Measurements from ENCODE around the gene BMAL1. TPM values are rescaled to one million over a fixed set of nuclear protein-coding genes. Genes with fewer than 3 reads are reported as not detected.

Gene BMAL1
- total RNA-seq, 1 experiment from 2014 or later = 3.3 TPM

DNA sequence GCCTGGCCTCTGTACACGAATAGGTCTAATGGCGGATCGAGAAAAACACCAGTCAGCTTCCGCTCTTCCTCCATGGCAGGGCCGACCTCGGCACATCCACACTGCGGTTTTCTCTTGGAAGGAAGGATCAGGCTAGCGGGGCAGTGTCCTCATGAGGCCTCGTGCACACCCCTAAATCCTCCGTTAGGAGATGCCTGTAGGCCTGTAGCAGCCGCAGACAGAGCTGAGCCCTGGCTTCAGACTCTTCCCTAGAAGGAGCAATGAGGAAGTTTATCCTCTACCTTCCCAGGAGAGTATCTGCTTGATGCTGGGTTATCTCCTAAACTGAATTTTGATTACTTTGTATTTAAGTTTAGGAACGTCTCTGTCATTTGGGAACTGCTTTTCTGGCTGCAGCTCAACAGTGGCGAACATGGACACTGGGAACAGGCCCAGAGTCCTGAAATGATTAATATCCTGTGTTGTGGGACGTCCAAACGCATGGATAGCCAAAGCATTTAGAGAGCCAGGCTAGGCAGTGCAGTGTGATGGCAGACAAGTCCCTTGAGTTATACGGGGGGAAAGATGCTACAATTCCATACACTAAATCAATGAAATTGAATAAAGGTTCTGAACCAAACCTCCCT lies 16.5 kb upstream of the BMAL1 start:
- H4K8ac ChIP-seq (replicated peaks; ENCODE audit: insufficient read length, low read depth, low read length) = no peak overlapping the region
- H3K14ac ChIP-seq (ENCODE audit: insufficient read depth, low read length) = no peak overlapping the region
- Mint-ChIP-seq H3K27me3 (ENCODE audit: low read depth) (no peaks in the 10 kb centered on the region; the same call in none of the 2 replicates), H3K9me3 (no peaks in the 10 kb centered on the region), H3K36me3 (ENCODE audit: insufficient read depth in 1 of 3, low read depth in 3 of 3) (no peaks in the 10 kb centered on the region), H3K27ac (peak overlapping the region in 1 of 3 experiments; percentile 15; a peak in 2 of 7 replicates), H3K4me3 (no peak overlapping the region), H3K4me1 (peaks cover 40 to 50% of the 10 kb centered on the region in 2 experiments)
- no CpG with 5 or more reads among the region's 16 CpGs for WGBS (ENCODE audit: extremely low coverage, insufficient read length, low lambda C conversion rate)
- TF ChIP-seq CTCF (conservative IDR thresholded peaks at IDR 0.05) = no peak
- H3K18ac ChIP-seq (ENCODE audit: insufficient read length, low read depth, low read length) = no peak overlapping the region
- H2BK5ac ChIP-seq (ENCODE audit: insufficient read length, low read length) = no peak overlapping the region
- H4K5ac ChIP-seq (ENCODE audit: insufficient read length, low read depth, low read length) = no peak overlapping the region
- no peak overlapping the region for H2BK120ac ChIP-seq (ENCODE audit: low read depth, low read length, poor library complexity, severe bottlenecking)
- no peak overlapping the region for H3K27ac ChIP-seq (ENCODE audit: insufficient read length, low read depth, low read length)
- H3K23ac ChIP-seq (ENCODE audit: insufficient read length, low read depth, low read length) = no peak overlapping the region
- no peak overlapping the region for H3K4me2 ChIP-seq (ENCODE audit: insufficient read depth, insufficient read length, low read length)
- DNase-seq = no peak
- H3K23me2 ChIP-seq (ENCODE audit: insufficient read length, low read depth, low read length, poor library complexity, severe bottlenecking) = no peaks in the 10 kb centered on the region
- no peak overlapping the region for H4K91ac ChIP-seq (ENCODE audit: insufficient read length, low read depth, low read length)
- no peaks in the 10 kb centered on the region for H3K79me2 ChIP-seq (ENCODE audit: insufficient read depth, low read length)
- peaks cover 10% of the 10 kb centered on the region; the same call in 1 of the 2 replicates for H3K4me1 ChIP-seq (ENCODE audit: insufficient read depth, low read length)
- no peaks in the 10 kb centered on the region for H3K79me1 ChIP-seq (ENCODE audit: insufficient read depth, low read depth, low read length, poor library complexity, severe bottlenecking)
- no peak overlapping the region for H3K4ac ChIP-seq (ENCODE audit: low read depth, low read length)
- no peak overlapping the region for H2BK15ac ChIP-seq (ENCODE audit: low read depth, low read length)
- peaks cover 4% of the 10 kb centered on the region for H4K20me1 ChIP-seq (ENCODE audit: control insufficient read depth, insufficient read depth, insufficient read length)
- H2AFZ ChIP-seq (ENCODE audit: low read length) = no peak overlapping the region
- no peak overlapping the region for H2AK5ac ChIP-seq (ENCODE audit: insufficient read length, low read length)
- no peak overlapping the region for H3K9ac ChIP-seq (ENCODE audit: extremely low read depth, insufficient read length, low read length)
- no peak overlapping the region for H3K56ac ChIP-seq (ENCODE audit: insufficient read length, low read depth, low read length)
- H2BK12ac ChIP-seq (ENCODE audit: insufficient read length, low read depth, low read length) = no peak overlapping the region
- no peak overlapping the region for H2BK20ac ChIP-seq (ENCODE audit: low read depth, low read length, poor library complexity, severe bottlenecking)
- H3K9me3 ChIP-seq (ENCODE audit: control insufficient read depth, low read depth, low read length) = no peaks in the 10 kb centered on the region
- no peaks in the 10 kb centered on the region for H3K27me3 ChIP-seq (ENCODE audit: insufficient read depth, low read length)
- no peak overlapping the region for H3T11ph ChIP-seq (ENCODE audit: low read length)
